ENCODE results near the gene PRSS38.

PRSS38 gene

DNA sequence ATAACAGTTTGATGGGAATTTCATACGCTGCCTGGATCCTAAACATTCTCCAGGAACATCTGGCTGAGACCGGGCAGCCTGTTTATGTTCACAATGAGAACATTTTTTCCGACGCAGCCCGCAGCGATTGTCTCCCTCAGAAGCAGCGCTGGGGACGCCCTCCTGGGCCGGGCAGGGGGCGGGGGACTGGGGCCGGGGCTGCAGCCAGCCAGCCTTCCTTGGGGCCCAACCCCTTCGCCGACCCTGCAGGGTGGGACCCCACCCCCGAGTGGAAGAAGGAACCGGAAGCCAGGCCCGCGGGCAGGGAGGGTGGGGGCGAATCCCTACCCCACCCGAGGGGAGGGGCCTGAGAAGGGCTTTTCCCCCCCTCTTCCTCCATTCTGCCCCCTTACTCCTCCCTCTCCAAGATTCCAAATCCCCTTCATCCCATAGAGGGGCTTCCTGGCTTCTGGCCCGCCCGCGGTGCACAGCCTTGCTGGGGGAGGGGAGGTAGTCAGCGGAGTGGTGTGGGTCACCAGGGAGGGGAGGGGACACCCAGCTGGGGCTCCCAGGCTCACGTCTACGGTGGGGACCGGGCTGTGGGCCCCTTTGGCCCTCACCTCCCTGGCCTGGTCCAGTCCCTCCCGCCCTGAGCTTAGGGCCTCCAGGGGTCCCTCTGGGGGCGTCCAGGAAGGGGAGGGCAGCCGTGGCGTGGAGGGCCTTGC is 71.7 kb downstream of the PRSS38 start:
- peak; percentile 92 for DNase-seq

DNA sequence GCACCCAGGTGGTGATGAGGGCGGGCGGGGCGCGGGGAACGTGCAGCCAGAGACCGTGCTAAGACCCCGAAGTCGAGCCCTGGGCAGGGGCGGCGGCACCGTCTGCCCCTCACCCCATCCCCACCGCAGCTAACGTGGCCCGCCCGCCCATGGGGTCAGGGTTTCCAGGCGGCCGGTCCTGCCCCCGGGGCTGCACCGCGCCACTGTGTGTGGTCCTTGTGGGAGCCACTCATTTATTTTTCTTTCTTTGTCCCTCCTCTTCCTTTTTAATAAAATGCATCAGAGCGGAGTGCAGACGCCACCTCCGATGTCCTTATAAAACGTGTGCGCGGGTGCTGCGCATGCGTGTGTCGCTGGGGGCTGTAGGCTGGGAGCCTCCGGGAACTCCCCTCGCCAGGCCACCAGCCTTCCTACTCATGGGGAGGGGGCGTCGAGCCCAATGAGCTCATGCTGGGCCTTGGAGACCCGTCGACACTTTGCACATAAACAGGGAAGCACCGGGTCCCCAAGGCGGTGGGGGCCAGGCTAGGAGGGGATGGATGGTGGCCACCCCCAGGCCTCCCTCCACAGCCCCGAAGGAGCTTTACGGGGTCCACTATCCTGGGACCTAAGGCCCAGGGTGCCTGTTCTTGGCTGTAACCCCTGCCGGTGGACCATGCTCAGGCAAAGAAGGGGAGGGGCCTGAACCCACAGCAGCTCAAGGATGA is 72.4 kb downstream of the PRSS38 start:
- DNase-seq = peak; percentile 82

DNA sequence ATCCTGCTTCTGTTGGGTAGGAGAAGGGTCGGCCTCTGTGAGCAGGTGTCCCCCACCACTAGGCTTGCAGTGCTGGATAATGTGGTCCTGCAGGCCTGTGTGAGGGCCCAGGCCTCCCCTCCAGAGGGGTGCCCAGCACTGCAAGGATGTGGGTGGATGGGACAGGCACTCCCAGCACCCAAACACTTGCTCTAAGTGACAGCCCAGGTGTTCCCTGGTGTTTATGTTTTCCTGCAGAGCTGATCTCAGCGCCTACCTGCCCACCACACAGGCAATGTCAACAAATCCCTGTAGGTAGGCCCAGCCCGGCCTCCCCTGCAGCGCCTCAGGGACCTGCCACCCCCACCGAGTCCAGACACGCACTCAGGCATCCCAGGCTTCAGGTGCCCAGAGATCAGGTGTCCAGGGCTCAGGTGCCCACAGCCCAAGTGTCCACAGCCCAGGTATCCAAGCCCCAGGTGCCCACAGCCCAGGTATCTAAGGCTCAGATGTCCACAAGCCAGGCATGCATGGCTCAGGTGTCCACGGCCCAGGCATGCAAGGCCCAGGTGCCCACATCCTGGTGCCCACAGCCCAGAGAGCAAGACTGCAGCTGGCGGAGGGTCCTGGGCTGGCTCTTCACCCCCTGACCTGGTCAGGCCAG is 73.0 kb downstream of the PRSS38 start:
- DNase-seq = peak; percentile 41

DNA sequence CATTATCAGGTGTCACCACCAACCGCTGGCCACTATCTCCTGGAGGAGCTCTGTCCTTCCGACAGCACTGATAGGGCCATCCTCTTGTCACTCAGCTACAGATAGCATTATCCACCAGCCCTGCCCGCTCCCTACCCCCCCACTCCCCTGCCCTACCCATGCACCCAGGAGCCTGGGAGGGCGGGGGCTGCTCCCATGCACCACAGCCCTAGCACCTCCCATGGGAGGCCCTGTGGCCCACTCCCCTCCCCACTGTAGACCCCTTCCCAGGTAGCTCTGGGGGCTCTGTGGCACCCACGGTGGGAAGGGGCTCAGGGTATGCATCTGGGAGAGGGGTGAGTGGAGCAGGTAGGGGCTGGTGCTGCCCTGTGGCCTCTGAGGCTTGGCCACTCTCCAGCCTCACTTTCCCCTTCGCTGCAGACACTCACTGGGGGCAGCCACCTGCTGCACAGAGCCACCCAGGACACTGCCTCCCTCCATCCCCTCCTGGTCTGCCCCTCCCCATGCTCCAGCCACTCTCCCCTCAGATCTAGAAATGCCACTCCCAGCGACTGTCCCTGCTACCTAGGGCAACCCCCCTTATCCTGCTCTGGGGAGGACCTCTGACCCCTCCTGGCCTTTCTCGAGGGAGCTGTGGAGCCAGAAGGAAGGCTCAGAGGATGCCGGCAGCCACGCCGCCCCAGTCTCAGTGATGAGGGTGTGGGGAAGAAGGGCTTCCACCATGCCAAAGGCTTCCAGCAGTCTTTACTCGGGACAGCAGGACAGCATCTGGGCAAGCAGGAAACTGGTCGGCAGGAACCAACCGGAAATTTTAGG is 73.8 kb downstream of the PRSS38 start:
- DNase-seq = peak; percentile 37

DNA sequence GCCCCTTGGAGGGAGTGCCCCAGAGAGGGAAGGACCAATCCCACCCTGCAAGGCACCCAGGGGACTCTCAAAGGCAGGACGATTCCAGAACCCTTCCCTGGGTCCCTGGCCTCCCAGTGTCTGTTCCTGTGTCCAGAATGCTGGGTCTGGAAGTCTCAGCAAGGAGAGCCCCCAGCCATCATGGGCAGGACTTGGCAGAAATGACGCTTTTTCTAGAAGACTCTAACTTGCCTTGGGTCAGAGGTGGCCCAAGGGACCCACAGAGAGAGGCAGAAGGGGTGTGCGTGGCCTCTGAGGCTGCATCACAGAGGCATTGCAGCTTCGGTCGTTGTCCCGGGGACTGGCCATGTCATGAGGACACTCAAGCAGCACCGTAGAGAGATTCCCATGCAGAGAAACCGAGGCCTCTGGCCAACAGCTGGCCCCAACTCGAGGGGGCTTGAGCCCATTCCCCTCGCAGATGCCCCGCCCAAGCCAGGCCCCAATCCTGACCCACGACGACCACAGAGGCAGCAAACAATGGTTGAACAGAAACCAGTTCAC is 74.5 kb downstream of the PRSS38 start:
- DNase-seq = peak; percentile 37

GRCh38 chr1:227890451-227891222 is 75.2 kb downstream of the PRSS38 start:
- peak; percentile 41 for DNase-seq

- DNase-seq = peak; percentile 46
These were observed 75.9 kb downstream of the PRSS38 start for GRCh38 chr1:227891223-227891954.

- DNase-seq = peak; percentile 32
These were observed 76.5 kb downstream of the PRSS38 start for GRCh38 chr1:227891955-227892488.

DNA sequence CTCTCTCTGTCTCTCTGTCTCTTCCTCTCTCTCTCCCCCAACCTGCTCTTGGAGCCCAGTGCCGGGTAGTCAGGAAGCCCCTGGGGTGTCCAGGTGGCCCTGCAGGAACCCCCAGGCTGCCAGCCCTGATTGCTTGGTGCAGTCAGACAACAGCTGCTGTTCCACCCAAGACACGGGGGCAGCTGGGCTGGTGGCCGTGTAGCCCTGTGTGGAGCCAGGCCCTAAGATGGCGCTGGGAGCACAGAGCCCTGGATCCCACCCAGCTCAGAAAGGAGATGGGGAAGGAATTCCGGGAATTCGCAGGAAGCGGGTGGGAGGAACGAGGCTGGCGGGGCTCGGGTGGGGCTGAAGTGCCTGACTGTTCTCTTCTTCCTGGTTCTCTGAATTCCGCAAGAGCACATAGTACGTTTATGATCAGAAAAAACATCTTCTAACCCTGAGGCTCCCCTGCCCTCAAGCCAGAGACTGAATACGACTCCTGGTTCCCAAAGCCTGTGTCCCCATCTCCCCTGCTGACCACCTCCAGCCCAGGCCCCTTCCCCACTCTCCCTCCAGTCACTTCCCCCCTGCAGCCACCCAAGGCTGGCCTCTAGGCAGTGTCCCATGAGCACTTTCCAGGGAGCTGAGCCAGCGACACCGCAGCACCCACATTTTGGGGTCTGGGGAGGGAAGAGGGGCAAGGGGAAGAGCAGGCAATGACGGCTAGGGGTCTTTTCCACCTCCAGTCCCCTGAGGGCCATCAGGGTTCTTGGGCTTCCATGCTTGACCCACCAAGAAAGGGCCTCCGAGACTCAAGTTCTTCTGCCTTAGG is 77.2 kb downstream of the PRSS38 start:
- peak; percentile 46 for DNase-seq

DNA sequence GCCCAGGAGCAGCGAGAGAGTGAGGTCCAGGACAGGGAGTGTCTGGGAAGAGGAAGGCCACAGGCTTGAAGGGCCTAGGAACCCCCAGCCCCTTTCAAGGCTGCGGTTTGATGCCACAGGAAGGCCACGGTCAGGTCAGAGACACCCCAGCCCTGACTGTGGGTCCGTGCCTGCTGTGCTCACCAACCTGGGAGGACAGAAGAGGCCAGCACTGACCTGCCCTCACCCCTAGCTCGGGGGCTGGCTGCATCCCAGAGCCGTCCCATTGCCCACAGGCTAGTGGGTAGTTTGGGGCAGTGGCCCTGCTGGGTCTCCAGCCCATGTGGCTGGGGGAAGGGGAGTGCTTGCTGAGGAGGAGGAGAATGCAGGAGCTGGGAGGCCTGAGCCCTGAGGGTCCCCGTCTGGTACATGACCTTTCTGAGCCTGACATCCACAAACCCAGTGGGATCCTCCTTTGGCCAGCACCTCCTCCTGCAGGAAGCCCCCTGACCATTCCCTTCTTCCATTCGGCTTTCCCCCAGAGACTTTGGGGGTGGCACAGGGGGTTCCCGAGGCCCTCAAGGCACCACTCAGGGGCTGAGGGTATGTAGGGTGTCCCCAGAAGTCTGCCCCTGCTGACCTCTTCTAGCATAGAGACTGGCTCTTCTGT is 77.9 kb downstream of the PRSS38 start:
- DNase-seq = peak; percentile 38

- DNase-seq = peak; percentile 41
These were observed 78.7 kb downstream of the PRSS38 start for GRCh38 chr1:227893949-227894721.

DNA sequence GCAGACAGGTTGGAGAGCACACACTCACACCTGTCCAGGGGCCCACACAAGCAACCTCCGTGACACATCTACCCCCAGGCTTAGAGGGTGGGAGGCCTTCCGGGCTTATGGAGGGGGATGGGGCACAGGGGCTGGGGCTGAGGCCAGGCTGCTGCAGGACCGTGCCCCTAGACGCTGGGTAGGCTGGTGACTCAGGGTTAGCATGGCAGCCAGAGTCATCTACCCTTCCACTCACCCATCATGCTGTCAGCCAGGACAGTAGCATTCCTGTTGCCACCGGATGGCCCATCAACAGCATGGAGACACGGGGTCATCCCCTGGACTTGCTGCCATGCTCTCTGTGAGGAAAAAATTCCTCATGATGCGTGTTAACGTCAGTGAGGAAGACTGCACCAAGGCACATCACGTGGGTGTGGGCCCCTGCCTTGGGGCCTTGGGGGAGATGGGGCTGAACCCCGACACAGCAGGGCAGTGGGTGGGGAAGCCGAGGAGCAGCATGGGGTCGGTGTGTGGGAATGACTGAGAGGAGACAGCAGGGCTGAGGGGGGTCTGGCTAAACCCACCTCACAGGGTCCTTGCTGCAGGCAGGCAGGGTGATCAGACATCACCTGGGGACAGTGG is 79.5 kb downstream of the PRSS38 start:
- peak; percentile 29 for DNase-seq

Data from right forelimb (tissue), 1 donor.